HCT116 (cell line): ENCODE results near the gene ADCK1.

Source experiments
- CBX3 ChIP-seq: IDR thresholded peaks from 2 replicates; pipeline ENCODE4 v1.6.1; 2012; ENCODE audit warnings: low read depth
- CEBPB ChIP-seq: IDR thresholded peaks from 2 replicates; pipeline ENCODE4 v1.6.1; 2012; ENCODE audit warnings: low read depth
- CTCF ChIP-seq, 3 experiments: fragments of 200-600 bp in 1 of 3; sonication (generic) in 1 of 3; IDR thresholded peaks in 2 of 3; conservative IDR thresholded peaks in 1 of 3; 2 replicates each; pipeline ENCODE4 v1.5.1; 2012 to 2017; ENCODE audit warnings: low read depth in 2 of 3, low read length in 2 of 3, antibody characterized with exemption in 1 of 3, borderline replicate concordance in 1 of 3, control low read depth in 1 of 3, mild to moderate bottlenecking in 1 of 3, mixed read lengths in 1 of 3, mixed run types in 1 of 3, moderate library complexity in 1 of 3; ENCODE audit not compliant: insufficient read depth in 1 of 3
- EZH2 ChIP-seq: fragments of 200-600 bp; sonication (generic); IDR thresholded peaks from 2 replicates; pipeline ENCODE4 v1.6.1; 2017; ENCODE audit warnings: antibody characterized with exemption, mixed run types
- EZH2phosphoT487 ChIP-seq: fragments of 200-600 bp; IDR thresholded peaks from 2 replicates; pipeline ENCODE4 v1.6.1; 2018; ENCODE audit warnings: antibody characterized with exemption, borderline replicate concordance
- FOSL1 ChIP-seq: IDR thresholded peaks from 2 replicates; pipeline ENCODE4 v1.6.1; 2012; ENCODE audit warnings: low read depth
- POLR2A ChIP-seq: IDR thresholded peaks from 2 replicates; pipeline ENCODE4 v1.7.0; 2011; ENCODE audit warnings: borderline replicate concordance; ENCODE audit not compliant: insufficient read depth, insufficient read length; ENCODE audit errors: extremely low read depth
- POLR2AphosphoS5 ChIP-seq: IDR thresholded peaks from 2 replicates; pipeline ENCODE4 v1.6.1; 2011; ENCODE audit warnings: mild to moderate bottlenecking, low read depth, low read length, moderate library complexity
- TCF7L2 ChIP-seq: IDR thresholded peaks from 2 replicates; pipeline ENCODE4 v1.7.0; 2011; ENCODE audit warnings: borderline replicate concordance, inconsistent platforms; ENCODE audit not compliant: insufficient read depth, insufficient read length; ENCODE audit errors: extremely low read depth
- ZNF274 ChIP-seq: fragments of 200-500 bp; sonication (Bioruptor generic); IDR thresholded peaks from 2 replicates; pipeline ENCODE4 v1.6.1; 2014; ENCODE audit warnings: mild to moderate bottlenecking, low read depth, low read length, inconsistent platforms
- TF ChIP-seq, protein P1 (sequence below): IDR thresholded peaks from 2 replicates; pipeline ENCODE4 v1.6.1; 2012
- TF ChIP-seq, protein P2 (sequence below): IDR thresholded peaks from 2 replicates; pipeline ENCODE4 v1.6.1; 2012

DNA sequence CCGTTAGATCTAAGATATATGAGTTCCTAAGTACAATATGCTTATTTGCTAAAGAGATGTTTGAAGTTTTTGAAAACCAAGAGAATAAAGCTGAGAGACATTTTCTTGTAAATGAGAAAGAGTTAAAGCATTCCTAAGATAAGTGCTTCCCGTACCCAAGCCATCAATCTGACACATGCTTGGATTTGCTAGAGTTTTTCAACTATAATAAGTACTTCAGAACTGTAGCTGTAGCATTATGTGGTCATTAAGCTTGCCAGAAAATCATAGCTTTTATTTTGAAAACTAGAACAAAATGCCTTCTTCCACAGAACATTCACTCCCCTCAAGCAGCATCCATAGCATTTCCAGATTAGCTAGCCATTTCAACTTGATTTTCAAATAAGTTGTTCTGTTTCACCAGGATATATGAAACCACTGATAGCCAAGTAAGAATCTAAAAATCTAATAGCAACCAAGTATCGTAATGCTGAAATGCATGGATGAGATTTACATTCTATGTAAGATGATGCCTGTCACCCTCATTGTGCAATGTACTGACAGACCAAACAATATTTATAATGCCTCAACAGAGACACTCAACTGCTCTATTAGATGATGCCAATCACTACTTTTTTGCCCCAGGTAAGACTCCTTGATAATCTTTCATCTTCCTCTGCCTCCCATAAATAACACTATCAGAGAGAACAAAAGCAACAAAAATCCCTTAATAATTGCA lies 47.0 kb upstream of the ADCK1 start:
- TF ChIP-seq FOSL1 (no peak), POLR2AphosphoS5 (no peak), CTCF (IDR thresholded peaks at IDR 0.05 in 2 of 3, conservative IDR thresholded peaks at IDR 0.05 in 1 of 3; ENCODE audit: borderline replicate concordance in 1 of 3, insufficient read depth in 1 of 3, low read depth in 2 of 3, low read length in 2 of 3) (no peak), CBX3 (no peak), EZH2 (no peak), POLR2A (no peak), ZNF274 (no peak), TCF7L2 (no peak), CEBPB (no peak), EZH2phosphoT487 (no peak)
- TF ChIP-seq, protein P1, sequence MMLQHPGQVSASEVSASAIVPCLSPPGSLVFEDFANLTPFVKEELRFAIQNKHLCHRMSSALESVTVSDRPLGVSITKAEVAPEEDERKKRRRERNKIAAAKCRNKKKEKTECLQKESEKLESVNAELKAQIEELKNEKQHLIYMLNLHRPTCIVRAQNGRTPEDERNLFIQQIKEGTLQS = no peak
- TF ChIP-seq, protein P2, sequence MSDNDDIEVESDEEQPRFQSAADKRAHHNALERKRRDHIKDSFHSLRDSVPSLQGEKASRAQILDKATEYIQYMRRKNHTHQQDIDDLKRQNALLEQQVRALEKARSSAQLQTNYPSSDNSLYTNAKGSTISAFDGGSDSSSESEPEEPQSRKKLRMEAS = no peak
